CD4-positive, alpha-beta T cell (primary cell): ENCODE data around the gene CNTN4. TPM values are rescaled to one million over a fixed set of nuclear protein-coding genes. Genes with fewer than 3 reads are reported as not detected.

Experiments used
- ATAC-seq: fragments of 200-7000 bp; cut with Tn5 transposase; one replicate; pipeline ENCODE4 v1.10.0; 2022; ENCODE audit warnings: mild to moderate bottlenecking; ENCODE audit not compliant: poor library complexity
- CTCF ChIA-PET: fragments of 350-600 bp; sonication (Branson Sonifier 250); formaldehyde crosslinking; loops from one replicate; lab custom pipeline; 2021; ENCODE audit warnings: antibody characterized with exemption, inconsistent platforms; lab: Charles Lee
- POLR2A ChIA-PET: fragments of 350-600 bp; sonication (Branson Sonifier 250); formaldehyde crosslinking; loops from one replicate; lab custom pipeline; 2021; ENCODE audit warnings: antibody characterized with exemption, inconsistent platforms; lab: Charles Lee
- DNase-seq, 14 experiments: peaks; one replicate each; pipeline ENCODE4 v3.0.0-alpha.2; 2013 to 2020; ENCODE audit warnings: mixed read lengths in 2 of 14
- H3K27ac ChIP-seq, 2 donors: one replicate each; pipeline versions ENCODE4 v1.5.1 to v1.7.0; 2013; ENCODE audit warnings: low read length in 2 of 2, low read depth in 1 of 2, mild to moderate bottlenecking in 1 of 2
- H3K27me3 ChIP-seq, 2 experiments: 1 replicate in 1 of 2; 2 replicates in 1 of 2; pipeline versions ENCODE4 v1.6.1 to v1.7.0; 2013; ENCODE audit warnings: low read length in 2 of 2, control low read depth in 1 of 2, mild to moderate bottlenecking in 1 of 2, moderate library complexity in 1 of 2; ENCODE audit not compliant: insufficient read depth in 2 of 2, control insufficient read depth in 1 of 2
- H3K36me3 ChIP-seq: one replicate; pipeline ENCODE4 v1.6.1; 2013; ENCODE audit warnings: low read length, control low read depth; ENCODE audit not compliant: insufficient read depth
- H3K4me1 ChIP-seq: one replicate; pipeline ENCODE4 v1.6.1; 2013; ENCODE audit warnings: low read length, control low read depth; ENCODE audit not compliant: insufficient read depth
- H3K4me3 ChIP-seq: one replicate; pipeline ENCODE4 v1.5.1; 2013; ENCODE audit warnings: mild to moderate bottlenecking, low read length, moderate library complexity
- H3K9me3 ChIP-seq, 2 experiments: 1 replicate in 1 of 2; 2 replicates in 1 of 2; pipeline versions ENCODE4 v1.6.1 to v1.7.0; 2013; ENCODE audit warnings: low read length in 2 of 2, mild to moderate bottlenecking in 2 of 2, control low read depth in 1 of 2, moderate library complexity in 1 of 2; ENCODE audit not compliant: control insufficient read depth in 1 of 2, insufficient read depth in 1 of 2
- H3K27ac Mint-ChIP-seq: one replicate; pipeline ENCODE4 v1.8.0; 2020; ENCODE audit warnings: mixed read lengths
- H3K27me3 Mint-ChIP-seq: one replicate; pipeline ENCODE4 v1.8.0; 2021; ENCODE audit warnings: mixed read lengths
- H3K36me3 Mint-ChIP-seq: one replicate; pipeline ENCODE4 v1.8.0; 2021; ENCODE audit warnings: low read depth, mixed read lengths
- H3K4me1 Mint-ChIP-seq: one replicate; pipeline ENCODE4 v1.8.0; 2021; ENCODE audit warnings: low read depth, mixed read lengths
- H3K4me3 Mint-ChIP-seq: one replicate; pipeline ENCODE4 v1.8.0; 2020; ENCODE audit warnings: mild to moderate bottlenecking, mixed read lengths
- H3K9me3 Mint-ChIP-seq: one replicate; pipeline ENCODE4 v1.8.0; 2020; ENCODE audit warnings: mixed read lengths
- CTCF ChIP-seq: fragments of 200-600 bp; IDR thresholded peaks from one replicate; pipeline ENCODE4 v1.8.0; 2022; ENCODE audit warnings: antibody characterized with exemption, mild to moderate bottlenecking
- intact Hi-C, 2 experiments: fragments of 100-400 bp; cut with DNase I in 1 of 2; cut with micrococcal nuclease in 1 of 2; formaldehyde crosslinking; loops; one replicate each; pipeline versions ENCODE4 v1.15.1 to v1.9.0; 2023 to 2025; cut with DNase I, micrococcal nuclease
- total RNA-seq, 174 experiments: library from RNA in 2 of 174; stranded (reverse) in 2 of 174; gene quantifications; one replicate each; pipeline ENCODE4 v1.2.3 and lab custom pipeline; 2021 to 2026

Gene CNTN4
- total RNA-seq, 2 experiments from 2014 or later: not detected

- Mint-ChIP-seq H3K4me3 (no peak overlapping the region), H3K9me3 (no peaks in the 10 kb centered on the region), H3K4me1 (no peaks in the 10 kb centered on the region), H3K27me3 (no peaks in the 10 kb centered on the region), H3K27ac (no peak overlapping the region), H3K36me3 (no peaks in the 10 kb centered on the region)
- intact Hi-C loops: no loop called here
- DNase-seq (peak in 1 of 14 experiments; percentile 0), ATAC-seq (no peak)
- Histone ChIP-seq H3K36me3 (no peaks in the 10 kb centered on the region), H3K27me3 (no peaks in the 10 kb centered on the region), H3K27ac (no peak overlapping the region), H3K4me3 (no peak overlapping the region), H3K9me3 (no peaks in the 10 kb centered on the region), H3K4me1 (no peaks in the 10 kb centered on the region)
- peak; percentile 47 for TF ChIP-seq CTCF
- CTCF ChIA-PET: no interaction called here
- POLR2A ChIA-PET: no interaction called here
Measured at GRCh38 chr3:2713923-2714322, 615.3 kb downstream of the CNTN4 start.

DNA sequence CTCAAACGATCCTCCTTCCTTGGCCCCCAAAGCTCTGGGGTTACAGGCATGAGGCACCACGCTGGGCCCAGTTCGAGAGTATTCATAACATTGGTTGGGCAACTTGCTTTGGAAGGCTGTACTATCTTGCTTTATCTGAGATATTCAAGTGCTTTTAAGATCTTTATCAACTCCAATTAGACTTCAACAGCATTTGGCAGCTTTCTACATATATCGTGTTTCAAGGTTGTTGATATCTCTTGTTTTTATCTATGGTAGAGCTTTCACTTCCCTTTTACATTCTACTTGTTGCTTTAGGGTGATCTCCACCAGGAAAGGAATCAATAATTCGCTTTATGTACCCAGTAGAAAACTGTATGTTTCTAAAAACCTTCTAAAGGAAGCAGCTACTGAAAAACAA lies 616.2 kb downstream of the CNTN4 start:
- Mint-ChIP-seq H3K4me1 (no peaks in the 10 kb centered on the region), H3K27ac (no peak overlapping the region), H3K4me3 (no peak overlapping the region), H3K36me3 (no peaks in the 10 kb centered on the region), H3K27me3 (no peaks in the 10 kb centered on the region), H3K9me3 (no peaks in the 10 kb centered on the region)
- no peak for ATAC-seq
- Histone ChIP-seq H3K27me3 (no peaks in the 10 kb centered on the region), H3K4me3 (no peak overlapping the region), H3K9me3 (no peaks in the 10 kb centered on the region), H3K27ac (no peak overlapping the region), H3K36me3 (no peaks in the 10 kb centered on the region), H3K4me1 (no peaks in the 10 kb centered on the region)
- no peak for TF ChIP-seq CTCF
- CTCF ChIA-PET: no interaction called here
- intact Hi-C loops: no loop called here
- POLR2A ChIA-PET: no interaction called here
- no peak for DNase-seq

DNA sequence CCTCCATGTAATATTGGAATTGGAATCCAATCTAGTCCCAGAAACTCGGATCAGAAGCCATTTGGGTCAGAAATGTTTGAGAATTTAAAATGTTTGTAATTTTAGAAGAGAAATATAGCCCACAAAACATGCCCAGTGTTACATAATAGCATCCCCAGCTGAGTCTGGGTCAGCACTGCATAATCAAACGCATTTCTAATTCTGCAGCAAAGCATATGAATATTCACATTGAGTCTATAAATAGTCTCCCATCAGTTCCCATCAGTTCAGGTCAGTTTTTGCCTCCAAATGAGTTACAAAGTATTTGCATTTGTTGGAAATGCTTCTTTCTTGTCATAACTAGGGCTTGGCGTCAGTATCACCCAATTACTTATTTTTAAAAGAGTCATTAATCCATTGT lies 628.4 kb downstream of the CNTN4 start:
- Histone ChIP-seq H3K4me3 (no peak overlapping the region), H3K27ac (no peak overlapping the region), H3K9me3 (no peaks in the 10 kb centered on the region), H3K4me1 (no peaks in the 10 kb centered on the region), H3K27me3 (no peaks in the 10 kb centered on the region), H3K36me3 (no peaks in the 10 kb centered on the region)
- DNase-seq (no peak), ATAC-seq (no peak)
- H3K4me3 Mint-ChIP-seq: no peak overlapping the region
- ChIA-PET CTCF (no interaction called here), POLR2A (no interaction called here)
- intact Hi-C loops: no loop called here
- H3K36me3 Mint-ChIP-seq: no peaks in the 10 kb centered on the region
- no peaks in the 10 kb centered on the region for H3K9me3 Mint-ChIP-seq
- H3K27me3 Mint-ChIP-seq: peaks cover 33% of the 10 kb centered on the region
- H3K27ac Mint-ChIP-seq: no peak overlapping the region
- TF ChIP-seq CTCF: no peak
- H3K4me1 Mint-ChIP-seq: no peaks in the 10 kb centered on the region
